HEK293T (cell line): Measurements from ENCODE around the gene ADCY2.

Source experiments
- CTCF ChIA-PET: fragments of 350-600 bp; formaldehyde crosslinking; extraction: SDS; loops from one replicate; lab custom pipeline; 2021; ENCODE audit warnings: antibody characterized with exemption, inconsistent platforms; lab: Yijun Ruan, JAX
- POLR2A ChIA-PET: fragments of 350-600 bp; formaldehyde crosslinking; extraction: SDS; loops from one replicate; lab custom pipeline; 2020; ENCODE audit warnings: antibody characterized with exemption, inconsistent platforms; lab: Yijun Ruan, JAX
- DNase-seq: peaks from one replicate; pipeline ENCODE4 v3.0.0; 2012; ENCODE audit warnings: mixed read lengths; ENCODE audit errors: extremely low spot score
- ARNT ChIP-seq: fragments of 450-650 bp; IDR thresholded peaks from 2 replicates; pipeline ENCODE4 v1.6.1; 2017; ENCODE audit warnings: mild to moderate bottlenecking
- BHLHE40 ChIP-seq: fragments of 450-650 bp; IDR thresholded peaks from 2 replicates; pipeline ENCODE4 v1.6.1; 2016; ENCODE audit warnings: mild to moderate bottlenecking, moderate library complexity, borderline replicate concordance
- CTBP1 ChIP-seq: fragments of 450-650 bp; IDR thresholded peaks from 2 replicates; pipeline ENCODE4 v1.6.1; 2016; ENCODE audit warnings: borderline replicate concordance
- ELF4 ChIP-seq: fragments of 450-650 bp; IDR thresholded peaks from 2 replicates; pipeline ENCODE4 v1.6.1; 2017; ENCODE audit warnings: antibody characterized with exemption
- FOXA1 ChIP-seq: fragments of 450-650 bp; IDR thresholded peaks from 2 replicates; pipeline ENCODE4 v1.6.1; 2016; ENCODE audit warnings: mild to moderate bottlenecking
- FOXK2 ChIP-seq: fragments of 450-650 bp; IDR thresholded peaks from 2 replicates; pipeline ENCODE4 v1.6.1; 2016; ENCODE audit warnings: mild to moderate bottlenecking
- FOXM1 ChIP-seq: fragments of 450-650 bp; IDR thresholded peaks from 2 replicates; pipeline ENCODE4 v1.6.1; 2017; ENCODE audit warnings: mild to moderate bottlenecking, borderline replicate concordance
- HDGF ChIP-seq: fragments of 450-650 bp; IDR thresholded peaks from 2 replicates; pipeline ENCODE4 v1.6.1; 2017; ENCODE audit warnings: antibody characterized with exemption, borderline replicate concordance
- L3MBTL2 ChIP-seq: fragments of 450-650 bp; conservative IDR thresholded peaks from 2 replicates; pipeline ENCODE4 v1.6.1; 2016; ENCODE audit warnings: mild to moderate bottlenecking
- LEF1 ChIP-seq: fragments of 450-650 bp; IDR thresholded peaks from 2 replicates; pipeline ENCODE4 v1.6.1; 2017; ENCODE audit warnings: mild to moderate bottlenecking, borderline replicate concordance
- NFRKB ChIP-seq: fragments of 450-650 bp; IDR thresholded peaks from 2 replicates; pipeline ENCODE4 v1.6.1; 2016; ENCODE audit warnings: mild to moderate bottlenecking, moderate library complexity
- PKNOX1 ChIP-seq: fragments of 450-650 bp; IDR thresholded peaks from 2 replicates; pipeline ENCODE4 v1.6.1; 2016
- SP1 ChIP-seq: fragments of 450-650 bp; IDR thresholded peaks from 2 replicates; pipeline ENCODE4 v1.6.1; 2017
- SUZ12 ChIP-seq: fragments of 450-650 bp; IDR thresholded peaks from 2 replicates; pipeline ENCODE4 v1.6.1; 2016; ENCODE audit warnings: mild to moderate bottlenecking
- TARDBP ChIP-seq: fragments of 450-650 bp; IDR thresholded peaks from 2 replicates; pipeline ENCODE4 v1.6.1; 2016
- ZNF384 ChIP-seq: fragments of 450-650 bp; IDR thresholded peaks from 2 replicates; pipeline ENCODE4 v1.6.1; 2016

ADCY2 gene

GRCh38 chr5:7609726-7610125, 213.8 kb downstream of the ADCY2 start:
- no peak for DNase-seq
- CTCF ChIA-PET = no interaction called here
- TF ChIP-seq SUZ12 = no peak
- TF ChIP-seq NFRKB = no peak
- no peak for TF ChIP-seq TARDBP
- TF ChIP-seq PKNOX1 = no peak
- TF ChIP-seq FOXA1 = no peak
- TF ChIP-seq FOXK2 = no peak
- TF ChIP-seq LEF1 = no peak
- TF ChIP-seq ARNT = no peak
- TF ChIP-seq FOXM1 = no peak
- no peak for TF ChIP-seq L3MBTL2
- TF ChIP-seq ELF4 = no peak
- no peak for TF ChIP-seq ZNF384
- POLR2A ChIA-PET = no interaction called here

GRCh38 chr5:7610531-7611177, 214.7 kb downstream of the ADCY2 start:
- ChIA-PET CTCF (no interaction called here), POLR2A (no interaction called here)
- DNase-seq = no peak
- TF ChIP-seq HDGF (no peak), TARDBP (no peak), FOXM1 (no peak), LEF1 (no peak), BHLHE40 (no peak), ELF4 (no peak), ZNF384 (no peak), SP1 (no peak)

- ChIA-PET CTCF (no interaction called here), POLR2A (no interaction called here)
- DNase-seq = no peak
- TF ChIP-seq TARDBP = no peak
- TF ChIP-seq LEF1 = no peak
- TF ChIP-seq CTBP1 = no peak
- TF ChIP-seq ZNF384 = no peak
- TF ChIP-seq NFRKB = no peak
- no peak for TF ChIP-seq SUZ12
- no peak for TF ChIP-seq FOXA1
- TF ChIP-seq ARNT = no peak
- no peak for TF ChIP-seq SP1
- no peak for TF ChIP-seq ELF4
- TF ChIP-seq FOXM1 = no peak
- no peak for TF ChIP-seq PKNOX1
- TF ChIP-seq HDGF = no peak
- no peak for TF ChIP-seq BHLHE40
- TF ChIP-seq L3MBTL2 = no peak
- TF ChIP-seq FOXK2 = no peak
These were observed 215.6 kb downstream of the ADCY2 start for GRCh38 chr5:7611518-7611917.

- TF ChIP-seq CTBP1 (no peak), ZNF384 (no peak), SP1 (no peak), TARDBP (no peak), SUZ12 (no peak), HDGF (no peak), BHLHE40 (no peak), FOXK2 (no peak), ELF4 (no peak), L3MBTL2 (no peak), ARNT (no peak), FOXA1 (no peak)
- ChIA-PET CTCF (no interaction called here), POLR2A (no interaction called here)
- DNase-seq = no peak
These were observed 219.7 kb downstream of the ADCY2 start for GRCh38 chr5:7615566-7616061.

GRCh38 chr5:7616897-7617296, 221.0 kb downstream of the ADCY2 start:
- CTCF ChIA-PET = no interaction called here
- TF ChIP-seq NFRKB = no peak
- no peak for TF ChIP-seq L3MBTL2
- TF ChIP-seq BHLHE40 = no peak
- TF ChIP-seq TARDBP = no peak
- DNase-seq = no peak
- POLR2A ChIA-PET = no interaction called here

GRCh38 chr5:7622498-7622897, 226.6 kb downstream of the ADCY2 start:
- TF ChIP-seq SUZ12 = no peak
- TF ChIP-seq ARNT = no peak
- no peak for TF ChIP-seq NFRKB
- no peak for TF ChIP-seq PKNOX1
- no peak for TF ChIP-seq FOXA1
- no peak for TF ChIP-seq HDGF
- no peak for TF ChIP-seq FOXM1
- TF ChIP-seq ZNF384 = no peak
- TF ChIP-seq CTBP1 = no peak
- no peak for TF ChIP-seq TARDBP
- no peak for TF ChIP-seq SP1
- no peak for TF ChIP-seq ELF4
- no peak for TF ChIP-seq FOXK2
- ChIA-PET CTCF (no interaction called here), POLR2A (no interaction called here)
- no peak for DNase-seq

- ChIA-PET CTCF (no interaction called here), POLR2A (no interaction called here)
- no peak for DNase-seq
- TF ChIP-seq PKNOX1 (no peak), SP1 (no peak), ARNT (no peak)
These were observed 229.8 kb downstream of the ADCY2 start for GRCh38 chr5:7625740-7626139.
